Natural killer cell treated with Interleukin-12 subunit alpha and Interleukin-12 subunit beta and Interleukin-15 and Interleukin-18, amount 100 ng/mL, for 72 hours (primary cell): Measurements from ENCODE around the gene PMAIP1. TPM values are rescaled to one million over a fixed set of nuclear protein-coding genes. Genes with fewer than 3 reads are reported as not detected.

Experiments
- total RNA-seq, 2 donors: library from RNA; stranded (reverse); gene quantifications; one replicate each; pipeline ENCODE4 v1.2.3, GENCODE V29; 2022

The PMAIP1 gene
- total RNA-seq, 2 donors from 2014 or later = 48.8 to 76.0 TPM

Other genes with a start within 250 kb of the PMAIP1 start
- not detected for gene CCBE1, start 202.6 kb upstream of the PMAIP1 start, total RNA-seq